Sigmoid colon (tissue), 4 donors: ENCODE measurements around the gene KIRREL3.

ENCODE experiments used
- CTCF ChIP-seq, 4 experiments: fragments of 450-650 bp in 3 of 4; fragments of 200-600 bp in 1 of 4; IDR thresholded peaks; one replicate each; pipeline ENCODE4 v1.5.1; 2016 to 2019; ENCODE audit warnings: antibody characterized with exemption in 4 of 4, mild to moderate bottlenecking in 3 of 4, moderate library complexity in 2 of 4
- EP300 ChIP-seq, 4 donors: sonication (generic); formaldehyde crosslinking; IDR thresholded peaks; one replicate each; pipeline ENCODE4 v1.6.1; 2017; ENCODE audit warnings: antibody characterized with exemption in 4 of 4
- POLR2A ChIP-seq, 2 donors: fragments of 450-650 bp; IDR thresholded peaks; one replicate each; pipeline ENCODE4 v1.6.1; 2016; ENCODE audit warnings: antibody characterized with exemption in 2 of 2, mild to moderate bottlenecking in 2 of 2, moderate library complexity in 2 of 2
- POLR2AphosphoS5 ChIP-seq, 4 donors: sonication (generic); formaldehyde crosslinking; IDR thresholded peaks; one replicate each; pipeline ENCODE4 v1.6.1; 2017; ENCODE audit warnings: antibody characterized with exemption in 4 of 4

- TF ChIP-seq CTCF (IDR thresholded peaks at IDR 0.05) = no peak
- no peak for TF ChIP-seq POLR2A (IDR thresholded peaks at IDR 0.05)
- TF ChIP-seq POLR2AphosphoS5 (IDR thresholded peaks at IDR 0.05) = no peak
- TF ChIP-seq EP300 (IDR thresholded peaks at IDR 0.05) = no peak
These were observed 347.5 kb downstream of the KIRREL3 start for GRCh38 chr11:126653040-126653439.
